GM18502 (cell line): ENCODE results near the gene TMEM154.

Experiments used
- ATAC-seq: cut with Tn5 transposase; IDR thresholded peaks from one replicate; pipeline ENCODE4 v1.9.1; 2021; ENCODE audit warnings: mild to moderate bottlenecking; ENCODE audit not compliant: unreplicated experiment, poor library complexity

The TMEM154 gene

GRCh38 chr4:152640058-152640921 is 39.5 kb downstream of the TMEM154 start:
- no peak for ATAC-seq

- no peak for ATAC-seq
Measured at GRCh38 chr4:152635851-152636250, 43.9 kb downstream of the TMEM154 start.

GRCh38 chr4:152634110-152634760 is 45.6 kb downstream of the TMEM154 start:
- no peak for ATAC-seq

- ATAC-seq = no peak
Measured at GRCh38 chr4:152633118-152633517, 46.7 kb downstream of the TMEM154 start.

- no peak for ATAC-seq
Measured at GRCh38 chr4:152630324-152630723, 49.5 kb downstream of the TMEM154 start.

- ATAC-seq = no peak
Measured at GRCh38 chr4:152629908-152630307, 49.9 kb downstream of the TMEM154 start.

- ATAC-seq = no peak
Measured at GRCh38 chr4:152628128-152628527, 51.7 kb downstream of the TMEM154 start.

GRCh38 chr4:152626790-152627189 is 53.0 kb downstream of the TMEM154 start:
- no peak for ATAC-seq

- no peak for ATAC-seq
Measured at GRCh38 chr4:152620915-152621314, 58.9 kb downstream of the TMEM154 start.

GRCh38 chr4:152620218-152620617 is 59.6 kb downstream of the TMEM154 start:
- no peak for ATAC-seq

GRCh38 chr4:152619556-152619955 is 60.2 kb downstream of the TMEM154 start:
- no peak for ATAC-seq

GRCh38 chr4:152618971-152619370 is 60.8 kb downstream of the TMEM154 start:
- ATAC-seq = no peak

GRCh38 chr4:152616804-152617203 is 63.0 kb downstream of the TMEM154 start:
- no peak for ATAC-seq

GRCh38 chr4:152613841-152614721 is 65.7 kb downstream of the TMEM154 start:
- ATAC-seq = no peak

- ATAC-seq = no peak
Measured at GRCh38 chr4:152613351-152613750, 66.4 kb downstream of the TMEM154 start.

- no peak for ATAC-seq
Measured at GRCh38 chr4:152610131-152610530, 69.7 kb downstream of the TMEM154 start.

GRCh38 chr4:152609481-152609880 is 70.3 kb downstream of the TMEM154 start:
- no peak for ATAC-seq

GRCh38 chr4:152607178-152607577 is 72.6 kb downstream of the TMEM154 start:
- ATAC-seq = no peak

GRCh38 chr4:152606753-152607152 is 73.0 kb downstream of the TMEM154 start:
- ATAC-seq = no peak

- ATAC-seq = no peak
Measured at GRCh38 chr4:152605641-152606335, 74.0 kb downstream of the TMEM154 start.
